ENCODE results near the gene DLL4.

GRCh38 chr15:40911141-40911540 is 18.0 kb upstream of the DLL4 start:
- TF ChIP-seq POLR2A (IDR thresholded peaks at IDR 0.05) (no peak), CTCF (IDR thresholded peaks at IDR 0.05) (no peak)
